Measurements from ENCODE around the gene FBXL19.

DNA sequence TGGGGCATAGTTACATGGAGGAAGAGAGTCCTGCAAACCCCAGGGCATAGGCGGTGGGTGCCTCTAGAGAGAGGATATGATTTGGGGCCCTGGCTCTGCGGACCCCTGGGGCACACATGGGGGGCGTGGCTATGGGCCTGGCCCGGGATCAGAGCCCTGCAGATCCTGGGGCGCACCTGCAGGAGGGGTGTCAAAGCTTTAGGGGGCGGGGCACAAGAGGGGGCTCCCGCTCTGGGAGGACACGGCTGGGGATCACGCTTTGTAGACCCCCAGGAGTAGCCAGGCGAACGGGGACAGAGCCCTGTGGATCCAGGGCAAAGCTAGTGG lies 30.0 kb upstream of the FBXL19 start:
- TF ChIP-seq POLR2A (IDR thresholded peaks at IDR 0.05): no peak
- TF ChIP-seq, protein P1, sequence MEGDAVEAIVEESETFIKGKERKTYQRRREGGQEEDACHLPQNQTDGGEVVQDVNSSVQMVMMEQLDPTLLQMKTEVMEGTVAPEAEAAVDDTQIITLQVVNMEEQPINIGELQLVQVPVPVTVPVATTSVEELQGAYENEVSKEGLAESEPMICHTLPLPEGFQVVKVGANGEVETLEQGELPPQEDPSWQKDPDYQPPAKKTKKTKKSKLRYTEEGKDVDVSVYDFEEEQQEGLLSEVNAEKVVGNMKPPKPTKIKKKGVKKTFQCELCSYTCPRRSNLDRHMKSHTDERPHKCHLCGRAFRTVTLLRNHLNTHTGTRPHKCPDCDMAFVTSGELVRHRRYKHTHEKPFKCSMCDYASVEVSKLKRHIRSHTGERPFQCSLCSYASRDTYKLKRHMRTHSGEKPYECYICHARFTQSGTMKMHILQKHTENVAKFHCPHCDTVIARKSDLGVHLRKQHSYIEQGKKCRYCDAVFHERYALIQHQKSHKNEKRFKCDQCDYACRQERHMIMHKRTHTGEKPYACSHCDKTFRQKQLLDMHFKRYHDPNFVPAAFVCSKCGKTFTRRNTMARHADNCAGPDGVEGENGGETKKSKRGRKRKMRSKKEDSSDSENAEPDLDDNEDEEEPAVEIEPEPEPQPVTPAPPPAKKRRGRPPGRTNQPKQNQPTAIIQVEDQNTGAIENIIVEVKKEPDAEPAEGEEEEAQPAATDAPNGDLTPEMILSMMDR (IDR thresholded peaks at IDR 0.05): no peak

Data from body of pancreas (tissue), 4 donors.